HG03460 (cell line): ENCODE measurements around the gene DALRD3.

Source experiments
- ATAC-seq: cut with Tn5 transposase; IDR thresholded peaks from one replicate; pipeline ENCODE4 v1.9.1; 2021; ENCODE audit not compliant: unreplicated experiment

DALRD3 gene, protein sequence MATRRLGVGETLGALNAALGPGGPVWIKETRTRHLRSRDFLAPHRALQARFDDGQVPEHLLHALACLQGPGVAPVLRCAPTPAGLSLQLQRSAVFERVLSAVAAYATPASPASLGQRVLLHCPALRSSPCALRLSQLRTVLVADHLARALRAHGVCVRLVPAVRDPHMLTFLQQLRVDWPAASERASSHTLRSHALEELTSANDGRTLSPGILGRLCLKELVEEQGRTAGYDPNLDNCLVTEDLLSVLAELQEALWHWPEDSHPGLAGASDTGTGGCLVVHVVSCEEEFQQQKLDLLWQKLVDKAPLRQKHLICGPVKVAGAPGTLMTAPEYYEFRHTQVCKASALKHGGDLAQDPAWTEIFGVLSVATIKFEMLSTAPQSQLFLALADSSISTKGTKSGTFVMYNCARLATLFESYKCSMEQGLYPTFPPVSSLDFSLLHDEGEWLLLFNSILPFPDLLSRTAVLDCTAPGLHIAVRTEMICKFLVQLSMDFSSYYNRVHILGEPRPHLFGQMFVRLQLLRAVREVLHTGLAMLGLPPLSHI

DNA sequence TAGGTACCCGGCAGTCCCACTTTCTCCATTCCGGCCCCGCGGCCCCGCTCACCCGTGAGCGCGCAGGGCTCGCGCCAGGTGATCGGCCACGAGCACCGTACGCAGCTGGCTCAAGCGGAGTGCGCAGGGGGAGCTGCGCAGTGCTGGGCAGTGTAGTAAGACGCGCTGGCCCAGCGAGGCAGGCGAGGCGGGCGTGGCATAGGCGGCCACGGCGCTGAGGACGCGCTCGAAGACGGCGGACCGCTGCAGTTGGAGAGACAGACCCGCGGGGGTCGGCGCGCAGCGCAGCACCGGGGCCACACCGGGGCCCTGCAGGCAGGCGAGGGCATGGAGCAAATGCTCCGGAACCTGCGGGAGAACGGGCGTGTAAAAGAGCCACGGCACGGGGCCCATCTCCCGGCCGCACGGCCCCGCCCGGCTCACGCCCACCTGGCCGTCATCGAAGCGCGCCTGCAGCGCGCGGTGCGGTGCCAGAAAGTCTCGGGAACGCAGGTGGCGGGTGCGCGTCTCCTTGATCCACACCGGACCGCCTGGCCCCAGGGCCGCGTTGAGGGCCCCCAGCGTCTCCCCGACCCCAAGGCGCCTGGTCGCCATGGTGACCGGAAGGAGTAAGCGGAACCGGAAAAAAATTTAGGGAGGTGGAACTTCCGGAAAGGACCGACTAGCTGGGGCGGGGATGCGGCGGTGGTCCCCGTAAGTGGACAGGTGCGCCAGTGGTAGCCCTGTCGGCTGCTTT lies at the start of gene DALRD3:
Gene DALRD3 (minus strand): TSS at position 610 of the 736 bp plus-strand sequence. CDS start 16 bp downstream, at position 594.
- no peak for ATAC-seq

DNA sequence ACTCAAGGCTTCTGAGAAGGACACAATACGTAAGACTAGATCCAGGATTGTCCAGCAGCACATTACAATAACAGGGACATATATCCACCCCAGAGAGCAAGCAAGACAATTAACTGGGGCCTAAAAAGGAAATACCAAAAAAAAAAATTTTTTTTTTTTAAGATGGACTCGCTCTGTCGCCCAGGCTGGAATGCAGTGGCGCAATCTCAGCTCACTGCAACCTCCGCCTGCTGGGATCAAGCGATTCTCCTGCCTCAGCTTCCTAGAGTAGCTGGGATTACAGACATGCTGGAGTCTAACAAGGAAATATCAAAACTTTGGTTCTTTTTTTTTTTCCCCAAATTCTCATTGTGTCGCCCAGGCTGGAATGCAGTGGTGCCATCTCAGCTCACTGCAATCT lies 39.6 kb upstream of the DALRD3 start:
- ATAC-seq, result no peak

GRCh38 chr3:49057268-49057667 lies 38.9 kb upstream of the DALRD3 start:
- no peak for ATAC-seq

DNA sequence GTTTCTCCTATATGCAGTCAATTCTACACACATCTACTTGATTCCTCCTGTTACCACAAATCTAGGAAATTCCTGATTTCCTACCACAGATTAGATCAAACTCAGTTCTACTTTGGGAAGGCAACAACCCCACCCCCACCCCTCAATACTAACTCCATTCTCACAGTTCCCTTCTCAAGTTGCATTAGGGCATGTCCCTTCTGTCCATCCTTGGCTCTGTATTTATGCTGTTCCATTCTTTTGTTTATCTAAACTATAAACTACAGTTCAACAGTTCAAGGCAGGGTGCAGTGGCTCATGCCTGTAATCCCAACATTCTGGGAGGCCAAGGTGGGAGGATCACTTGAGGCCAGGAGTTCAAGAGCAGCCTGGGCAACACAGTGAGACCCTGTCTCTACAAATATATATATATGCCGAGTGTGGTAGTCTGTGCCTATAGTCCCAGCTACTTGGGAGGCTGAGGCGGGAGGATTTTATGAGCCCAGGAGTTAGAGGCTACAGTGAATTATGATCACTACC lies 36.0 kb upstream of the DALRD3 start:
- ATAC-seq, result no peak

DNA sequence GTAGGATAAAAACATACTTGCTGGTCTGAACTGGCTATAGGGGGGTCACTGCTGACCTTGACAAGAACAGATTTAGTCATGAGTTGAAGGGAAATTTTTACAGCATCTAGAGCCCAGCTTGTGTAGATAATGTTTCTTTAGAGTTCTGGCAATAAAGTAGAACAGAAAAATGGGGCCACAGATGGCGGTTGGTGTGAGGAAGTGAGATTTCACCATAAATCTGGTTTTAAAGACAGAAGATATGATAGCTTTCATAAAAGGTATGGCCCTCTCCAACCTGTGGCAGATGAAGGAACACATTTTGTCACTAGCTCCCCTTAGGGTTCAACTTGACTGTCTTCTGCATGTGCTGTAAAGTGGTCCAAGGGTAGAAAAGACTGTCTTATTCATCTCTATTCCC lies 35.2 kb upstream of the DALRD3 start:
- ATAC-seq, result no peak

GRCh38 chr3:49035281-49035680 lies 16.9 kb upstream of the DALRD3 start:
- ATAC-seq, result no peak

DNA sequence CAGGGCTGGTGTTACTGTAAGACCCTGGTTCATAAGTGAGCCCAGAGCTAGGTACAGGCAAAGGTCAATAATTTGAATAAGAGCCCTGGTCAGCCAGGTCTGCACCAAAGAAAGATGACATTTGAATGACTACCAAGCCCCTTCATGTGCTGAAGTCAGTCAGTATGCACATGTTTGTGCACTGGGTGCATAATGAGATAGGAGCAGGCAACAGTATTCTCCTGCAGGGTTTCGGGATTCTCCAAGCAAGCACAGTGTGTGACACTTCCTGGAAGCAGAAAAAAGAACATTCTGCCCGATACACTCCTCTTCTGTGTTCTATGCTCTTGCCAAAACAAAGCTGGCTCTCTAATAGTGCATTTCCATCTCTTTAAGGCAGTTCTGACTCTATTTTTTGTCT lies 16.3 kb upstream of the DALRD3 start:
- ATAC-seq, result no peak

- ATAC-seq, result no peak
These were observed 14.4 kb upstream of the DALRD3 start for GRCh38 chr3:49032646-49033304.

- ATAC-seq, result no peak
These were observed 11.9 kb upstream of the DALRD3 start for GRCh38 chr3:49030321-49030720.

- no peak for ATAC-seq
These were observed 11.1 kb upstream of the DALRD3 start for GRCh38 chr3:49029563-49029884.

DNA sequence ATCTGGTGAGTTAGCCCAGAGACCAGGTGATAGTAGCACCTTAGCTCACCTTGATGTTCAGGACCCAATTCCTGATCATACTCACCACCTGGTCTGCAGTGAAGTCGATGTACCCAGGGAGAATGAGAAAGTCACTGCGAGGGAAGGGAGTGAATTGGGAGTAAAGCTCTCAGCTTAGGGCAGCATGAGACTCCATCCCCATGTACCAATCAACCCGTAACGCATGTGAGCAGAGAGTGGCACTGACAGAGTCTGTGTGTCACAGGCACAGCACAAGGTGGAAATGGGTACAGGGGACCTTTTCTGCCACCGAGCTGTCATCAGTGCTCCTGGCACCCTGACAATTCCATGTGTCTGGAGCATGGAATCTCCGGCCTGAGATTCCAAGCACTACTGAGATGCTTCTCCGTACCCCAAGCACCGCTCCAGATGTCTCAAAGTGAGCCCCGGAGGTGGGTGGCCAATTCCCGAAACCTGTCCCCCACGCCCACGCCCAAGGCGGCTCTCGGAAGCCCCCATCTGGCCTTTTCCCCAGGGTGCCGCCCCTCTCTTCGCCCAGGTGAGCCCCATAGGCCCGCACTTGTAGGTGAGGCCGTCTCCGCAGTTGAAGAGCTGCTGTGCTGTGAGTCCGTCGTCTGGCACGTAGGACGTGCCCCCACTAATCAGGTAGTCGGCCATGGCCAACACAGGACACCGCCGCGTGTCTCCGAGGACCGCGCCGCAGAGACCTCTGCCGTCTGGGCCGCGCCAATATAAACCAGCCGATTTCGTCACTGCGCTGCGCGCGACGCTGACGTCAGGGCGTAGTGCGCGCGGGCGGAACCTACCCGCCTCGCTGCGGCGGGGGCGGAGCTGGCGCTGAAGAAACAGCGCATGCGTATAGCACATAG lies 10.5 kb upstream of the DALRD3 start, which contains the start of gene IMPDH2:
Gene IMPDH2 (minus strand): TSS at position 726 of the 890 bp plus-strand sequence. CDS start 48 bp downstream, at position 678.
- ATAC-seq, result peak; percentile 87

- no peak for ATAC-seq
These were observed 9.9 kb upstream of the DALRD3 start for GRCh38 chr3:49028298-49028672.

- no peak for ATAC-seq
These were observed 9.3 kb upstream of the DALRD3 start for GRCh38 chr3:49027634-49028033.

GRCh38 chr3:49026536-49026935 lies 8.2 kb upstream of the DALRD3 start:
- no peak for ATAC-seq

DNA sequence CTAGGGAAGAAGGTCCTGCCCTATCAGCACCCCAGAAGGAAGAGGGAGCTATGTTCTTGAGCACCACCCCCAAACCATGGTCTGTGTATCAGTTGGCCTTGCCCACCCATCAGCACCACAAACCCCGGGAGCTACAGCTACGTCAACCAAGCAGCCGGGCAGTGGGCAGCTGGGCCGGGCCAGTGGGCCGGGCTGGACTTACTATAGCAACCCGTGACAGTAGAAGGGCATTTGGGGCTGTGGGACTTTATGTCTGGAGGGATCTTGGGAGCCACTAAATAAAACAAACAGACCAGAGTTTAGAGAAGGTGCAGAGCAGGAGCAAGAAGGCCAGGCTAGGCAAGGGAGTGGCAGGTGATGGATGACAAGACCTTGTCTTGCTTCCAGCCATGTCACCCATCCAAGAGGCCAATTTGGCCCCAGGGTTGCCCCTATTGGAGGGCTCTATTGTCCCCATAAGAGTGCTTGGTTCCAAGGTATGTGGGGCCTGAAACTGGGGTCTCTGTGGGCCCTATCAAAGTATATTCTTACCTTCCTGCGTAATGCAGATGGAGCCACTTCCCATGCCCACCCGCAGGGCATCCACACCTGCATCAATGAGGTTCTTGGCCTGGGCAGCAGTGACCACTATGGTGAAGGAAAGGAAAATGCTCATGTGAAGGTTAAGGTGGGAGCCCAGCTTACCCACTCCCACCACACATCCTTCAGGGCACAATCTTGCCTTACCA lies 7.6 kb upstream of the DALRD3 start:
- no peak for ATAC-seq

- no peak for ATAC-seq
These were observed 6.8 kb upstream of the DALRD3 start for GRCh38 chr3:49025005-49025792.

- no peak for ATAC-seq
These were observed 6.1 kb upstream of the DALRD3 start for GRCh38 chr3:49024449-49024848.

DNA sequence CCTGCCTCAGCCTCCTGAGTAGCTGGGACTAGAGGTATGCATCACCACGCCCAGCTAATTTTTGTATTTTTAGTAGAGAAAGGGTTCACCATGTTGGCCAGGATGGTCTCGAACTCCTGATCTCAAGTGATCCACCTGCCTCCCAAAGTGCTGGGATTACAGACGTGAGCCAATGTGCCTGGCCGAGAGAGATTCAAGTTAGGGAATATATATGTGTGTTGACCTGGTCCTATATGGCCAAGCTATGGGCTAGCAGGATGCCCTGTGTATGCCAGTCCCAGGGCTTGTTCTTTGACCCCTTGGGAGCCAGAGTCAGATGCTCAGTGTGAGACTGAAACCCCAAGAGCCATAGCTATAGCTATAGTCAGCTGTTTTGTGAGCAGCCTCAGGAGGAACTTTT lies 5.4 kb upstream of the DALRD3 start:
- ATAC-seq, result no peak

GRCh38 chr3:49022688-49023171 lies 4.3 kb upstream of the DALRD3 start:
- ATAC-seq, result no peak
